Fibroblast of skin of scalp (primary cell): ENCODE data around the gene C1QTNF9.
"Not testable (repeated sequence)": the region's sequence is repeated elsewhere in the genome, so short reads cannot be mapped to it uniquely, and the experiment has no call there.

Source experiments
- DNase-seq: peaks from one replicate; pipeline ENCODE4 v3.0.0-alpha.2; 2013

Gene C1QTNF9

DNA sequence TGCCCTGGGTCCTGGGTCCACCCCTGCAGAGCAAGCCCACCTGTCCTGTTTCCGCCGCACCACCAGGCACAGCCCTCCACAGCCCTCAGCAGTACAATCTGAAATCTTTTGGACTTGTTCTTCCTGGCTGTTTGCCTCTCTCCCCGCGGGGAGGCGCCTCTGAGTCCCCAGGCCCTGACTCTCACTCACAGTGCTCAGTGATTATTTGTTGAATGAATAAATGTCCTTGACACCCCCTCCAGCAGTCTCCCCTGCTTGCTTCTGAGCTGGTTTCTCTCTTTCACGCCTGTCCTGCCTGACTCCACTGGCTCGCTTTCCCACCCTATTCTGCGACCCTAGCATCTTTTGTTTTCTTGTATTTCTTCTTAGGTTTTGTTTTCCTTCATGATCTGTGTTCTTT lies 56.9 kb downstream of the C1QTNF9 start:
- DNase-seq = not testable (repeated sequence)

DNA sequence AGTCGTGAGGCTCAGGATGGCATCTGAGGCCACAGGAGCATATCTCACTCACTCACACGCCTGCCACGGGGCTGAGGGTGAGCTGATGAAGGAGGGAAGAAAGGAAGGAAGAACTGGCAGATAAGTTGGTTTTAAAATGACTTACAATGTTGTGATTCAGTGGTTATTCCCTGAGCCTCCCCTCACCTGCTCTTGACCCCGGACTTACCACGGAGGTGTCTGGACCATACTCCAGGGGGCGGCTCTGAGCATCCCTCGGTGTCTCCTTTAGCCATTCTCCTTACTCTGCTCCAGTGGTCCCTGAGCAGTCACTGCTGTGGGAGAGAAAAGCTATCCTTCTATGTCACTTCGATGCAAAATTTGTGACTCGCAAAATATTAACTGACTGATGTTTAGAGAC lies 61.9 kb downstream of the C1QTNF9 start:
- not testable (repeated sequence) for DNase-seq
